Neuronal stem cell (in vitro differentiated cells): ENCODE measurements around the gene SMCO1.

Source experiments
- DNase-seq: peaks from one replicate; pipeline ENCODE4 v3.0.0-alpha.2; 2013; ENCODE audit warnings: low spot score
- H2AFZ ChIP-seq: one replicate; pipeline ENCODE4 v1.6.1; 2013; ENCODE audit warnings: mild to moderate bottlenecking, low read length, inconsistent platforms
- H2AK5ac ChIP-seq: 2 replicates; pipeline ENCODE4 v1.6.1; 2013; ENCODE audit warnings: low read depth, mild to moderate bottlenecking, inconsistent platforms, low read length, moderate library complexity, mixed read lengths
- H2BK120ac ChIP-seq: 2 replicates; pipeline ENCODE4 v1.6.1; 2013; ENCODE audit warnings: low read depth, mild to moderate bottlenecking, inconsistent platforms, low read length, moderate library complexity, mixed read lengths
- H2BK12ac ChIP-seq: one replicate; pipeline ENCODE4 v1.6.1; 2013; ENCODE audit warnings: low read length, inconsistent platforms
- H2BK15ac ChIP-seq: 2 replicates; pipeline ENCODE4 v1.6.1; 2013; ENCODE audit warnings: mild to moderate bottlenecking, low read length, inconsistent platforms, mixed read lengths
- H2BK5ac ChIP-seq: one replicate; pipeline ENCODE4 v1.6.1; 2013; ENCODE audit warnings: inconsistent platforms, mild to moderate bottlenecking, low read length, moderate library complexity
- H3K14ac ChIP-seq: one replicate; pipeline ENCODE4 v1.6.1; 2013; ENCODE audit warnings: low read length, inconsistent platforms
- H3K18ac ChIP-seq: 2 replicates; pipeline ENCODE4 v1.6.1; 2013; ENCODE audit warnings: low read length, inconsistent platforms
- H3K23ac ChIP-seq: 2 replicates; pipeline ENCODE4 v1.6.1; 2013; ENCODE audit warnings: low read depth, mild to moderate bottlenecking, mixed read lengths, low read length, inconsistent platforms; ENCODE audit not compliant: poor library complexity
- H3K27ac ChIP-seq: replicated peaks from 3 replicates; pipeline ENCODE4 v1.5.1; 2013; ENCODE audit warnings: low read length, inconsistent platforms
- H3K27me3 ChIP-seq, 3 experiments: 2 replicates each; pipeline ENCODE4 v1.6.1; 2013; ENCODE audit warnings: low read length in 3 of 3, mild to moderate bottlenecking in 2 of 3, inconsistent platforms in 1 of 3, low read depth in 1 of 3, mixed read lengths in 1 of 3, moderate library complexity in 1 of 3; ENCODE audit not compliant: control insufficient read depth in 3 of 3, insufficient read depth in 3 of 3
- H3K36me3 ChIP-seq, 2 donors: replicated peaks in 1 of 2; 2 replicates each; pipeline ENCODE4 v1.6.1; 2013; ENCODE audit warnings: low read length in 2 of 2; ENCODE audit not compliant: control insufficient read depth in 2 of 2, insufficient read depth in 2 of 2
- H3K4ac ChIP-seq: 2 replicates; pipeline ENCODE4 v1.6.1; 2013; ENCODE audit warnings: inconsistent platforms, mild to moderate bottlenecking, low read length, moderate library complexity
- H3K4me1 ChIP-seq, 2 donors: 1 replicate in 1 of 2; 2 replicates in 1 of 2; pipeline ENCODE4 v1.6.1; 2013; ENCODE audit warnings: low read length in 2 of 2, low read depth in 1 of 2; ENCODE audit not compliant: control insufficient read depth in 2 of 2, insufficient read depth in 1 of 2
- H3K4me2 ChIP-seq: one replicate; pipeline ENCODE4 v1.6.1; 2013; ENCODE audit warnings: mild to moderate bottlenecking, low read length, inconsistent platforms; ENCODE audit not compliant: insufficient read depth, poor library complexity, severe bottlenecking
- H3K4me3 ChIP-seq, 2 donors: 2 replicates each; pipeline ENCODE4 v1.5.1; 2013; ENCODE audit warnings: low read length in 2 of 2, mild to moderate bottlenecking in 2 of 2, inconsistent platforms in 1 of 2, moderate library complexity in 1 of 2
- H3K79me1 ChIP-seq: one replicate; pipeline ENCODE4 v1.6.1; 2013; ENCODE audit warnings: low read depth, mild to moderate bottlenecking, inconsistent platforms, low read length, moderate library complexity
- H3K9ac ChIP-seq: one replicate; pipeline ENCODE4 v1.6.1; 2013; ENCODE audit warnings: mild to moderate bottlenecking, low read depth, low read length, inconsistent platforms; ENCODE audit not compliant: poor library complexity
- H3K9me3 ChIP-seq, 2 donors: replicated peaks in 1 of 2; 2 replicates each; pipeline versions ENCODE3 to v1.6.1; 2013; ENCODE audit warnings: low read length in 2 of 2, mild to moderate bottlenecking in 2 of 2, inconsistent platforms in 1 of 2, low read depth in 1 of 2, mixed read lengths in 1 of 2, moderate library complexity in 1 of 2; ENCODE audit not compliant: control insufficient read depth in 2 of 2, insufficient read depth in 1 of 2
- H4K8ac ChIP-seq: one replicate; pipeline ENCODE4 v1.6.1; 2013; ENCODE audit warnings: low read depth, mild to moderate bottlenecking, inconsistent platforms, low read length, moderate library complexity
- H4K91ac ChIP-seq: one replicate; pipeline ENCODE4 v1.6.1; 2013; ENCODE audit warnings: low read length, low read depth, mild to moderate bottlenecking, inconsistent platforms; ENCODE audit not compliant: poor library complexity
- WGBS, 2 donors: extraction: QIAGEN DNeasy Blood & Tissue Kit; methylation state at CpG; one replicate each; pipeline ENCODE4 v1.1.7; 2013; ENCODE audit warnings: missing lambda C conversion rate in 2 of 2, mixed read lengths in 1 of 2; ENCODE audit not compliant: insufficient read length in 2 of 2, insufficient replicate concordance in 1 of 2; ENCODE audit errors: extremely low coverage in 2 of 2; 5-methylcytosine and 5-hydroxymethylcytosine counted together

SMCO1 gene

DNA sequence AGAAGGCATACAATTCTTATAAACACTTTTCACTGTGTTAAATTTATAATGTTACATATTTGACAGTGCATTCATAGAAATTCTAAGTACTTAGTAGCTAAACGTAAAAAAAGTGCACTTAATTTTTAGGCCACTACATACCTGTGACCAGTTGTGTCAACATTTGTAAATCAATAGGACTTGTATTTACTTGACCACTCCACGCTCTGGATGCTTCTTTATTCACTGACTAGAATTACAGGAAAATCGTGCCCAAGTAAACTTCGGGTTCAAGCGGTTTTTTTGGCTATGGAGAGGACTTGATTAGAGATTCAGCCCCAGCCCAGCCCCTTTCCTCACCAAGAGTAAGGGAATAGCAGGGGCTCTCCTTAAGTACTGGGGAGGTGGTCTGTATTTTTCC, 31.4 kb upstream of the SMCO1 start:
- no peak overlapping the region for H3K18ac ChIP-seq
- H2AK5ac ChIP-seq, result no peak overlapping the region
- WGBS, 2 donors, result no CpG with 5 or more reads among the region's 5 CpGs
- H3K9me3 ChIP-seq, result peaks cover 3 to 14% of the 10 kb centered on the region in 2 donors
- no peaks in the 10 kb centered on the region for H3K4me1 ChIP-seq
- H3K4me2 ChIP-seq, result no peak overlapping the region
- no peak overlapping the region for H3K4ac ChIP-seq
- no peak overlapping the region for H3K23ac ChIP-seq
- no peak overlapping the region for H2BK15ac ChIP-seq
- no peak overlapping the region for H2BK5ac ChIP-seq
- H2AFZ ChIP-seq, result no peak overlapping the region
- H3K27me3 ChIP-seq, result no peaks in the 10 kb centered on the region
- no peak overlapping the region for H4K8ac ChIP-seq
- DNase-seq, result no peak
- H2BK120ac ChIP-seq, result no peak overlapping the region
- no peak overlapping the region for H2BK12ac ChIP-seq
- no peak overlapping the region for H3K14ac ChIP-seq
- no peak overlapping the region for H4K91ac ChIP-seq
- no peaks in the 10 kb centered on the region for H3K79me1 ChIP-seq
- H3K4me3 ChIP-seq, result no peak overlapping the region
- H3K9ac ChIP-seq, result no peak overlapping the region
- no peak overlapping the region for H3K27ac ChIP-seq
- no peaks in the 10 kb centered on the region for H3K36me3 ChIP-seq

DNA sequence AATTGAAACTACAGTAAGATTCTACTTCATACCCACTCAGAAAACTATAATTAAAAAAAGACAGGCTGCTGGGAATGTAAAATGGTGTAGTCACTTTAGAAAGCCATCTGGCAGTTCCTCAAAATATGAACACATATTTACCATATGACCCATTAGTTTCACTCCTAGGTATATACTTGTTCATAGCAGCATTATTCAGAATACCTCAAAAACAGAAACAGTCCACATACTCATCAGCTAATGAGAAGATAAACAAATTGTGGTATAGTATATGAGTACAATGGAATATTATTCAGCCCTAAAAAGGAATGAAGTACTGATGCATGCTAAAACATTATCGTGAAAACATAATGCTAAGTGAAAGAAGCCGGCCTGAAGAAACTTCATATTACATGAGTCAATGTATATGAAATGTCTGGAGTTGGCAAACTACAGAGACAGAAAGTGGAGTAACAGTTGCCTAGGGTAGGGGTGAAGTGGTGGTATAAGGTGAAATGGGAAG, 29.4 kb upstream of the SMCO1 start:
- Histone ChIP-seq H3K27ac (no peak overlapping the region), H2BK12ac (no peak overlapping the region), H3K4me2 (no peak overlapping the region), H4K8ac (no peak overlapping the region), H3K9me3 (peaks cover 2 to 7% of the 10 kb centered on the region in 2 donors), H2BK120ac (no peak overlapping the region), H3K79me1 (no peaks in the 10 kb centered on the region), H3K4me3 (no peak overlapping the region), H4K91ac (no peak overlapping the region), H2BK5ac (no peak overlapping the region), H3K4ac (no peak overlapping the region), H3K9ac (no peak overlapping the region), H3K4me1 (no peaks in the 10 kb centered on the region), H2BK15ac (no peak overlapping the region), H3K18ac (no peak overlapping the region), H3K36me3 (no peaks in the 10 kb centered on the region), H2AK5ac (no peak overlapping the region), H3K23ac (no peak overlapping the region), H3K27me3 (no peaks in the 10 kb centered on the region), H3K14ac (no peak overlapping the region), H2AFZ (no peak overlapping the region)
- no peak for DNase-seq
- WGBS, 2 donors, result no CpG with 5 or more reads among the region's 2 CpGs

DNA sequence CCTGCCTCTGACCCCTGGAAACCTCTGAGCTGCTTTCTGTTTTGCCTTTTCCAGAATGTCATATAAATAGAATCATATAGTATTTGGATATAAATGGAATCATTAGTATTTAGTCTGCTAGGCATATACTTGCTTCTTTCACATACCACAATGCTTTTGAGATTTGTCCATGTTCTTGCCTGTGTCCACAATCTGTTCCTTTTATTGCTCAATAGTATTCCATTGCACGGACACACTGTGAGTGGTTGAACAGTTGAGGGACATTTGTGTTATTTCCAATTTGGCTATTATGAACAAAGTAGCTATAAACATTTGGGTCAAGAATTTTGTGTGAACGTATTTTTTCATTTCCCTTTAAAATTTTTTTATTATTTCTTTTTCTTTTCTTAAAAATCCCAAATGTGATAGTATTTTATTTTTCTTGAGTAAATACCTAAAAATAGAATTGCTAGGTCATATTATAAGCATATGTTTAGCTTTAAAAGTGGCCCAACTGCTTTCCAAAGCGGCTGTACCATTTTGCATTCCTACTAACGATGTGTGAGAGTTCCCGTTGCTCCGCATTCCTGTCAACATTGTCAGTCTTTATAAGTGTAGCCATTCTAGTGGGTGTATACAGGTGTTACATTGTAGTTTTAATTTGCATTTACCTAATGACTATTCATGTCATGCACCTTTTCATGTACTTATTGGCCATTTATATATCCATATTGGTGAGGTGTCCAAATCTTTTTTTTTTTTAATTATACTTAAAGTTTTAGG, 26.7 kb upstream of the SMCO1 start:
- H2BK120ac ChIP-seq, result no peak overlapping the region
- H3K27ac ChIP-seq, result no peak overlapping the region
- H2BK5ac ChIP-seq, result no peak overlapping the region
- no peak overlapping the region for H4K91ac ChIP-seq
- H3K36me3 ChIP-seq, result no peaks in the 10 kb centered on the region
- DNase-seq, result no peak
- no peak overlapping the region for H2AK5ac ChIP-seq
- peaks cover 0 to 2% of the 10 kb centered on the region in 2 donors for H3K9me3 ChIP-seq
- no peak overlapping the region for H3K18ac ChIP-seq
- no peak overlapping the region for H3K23ac ChIP-seq
- no peak overlapping the region for H2BK12ac ChIP-seq
- no peak overlapping the region for H3K4ac ChIP-seq
- H3K27me3 ChIP-seq, result no peaks in the 10 kb centered on the region
- no peak overlapping the region for H3K14ac ChIP-seq
- H2BK15ac ChIP-seq, result no peak overlapping the region
- no peak overlapping the region for H3K4me2 ChIP-seq
- H4K8ac ChIP-seq, result no peak overlapping the region
- no peaks in the 10 kb centered on the region for H3K4me1 ChIP-seq
- no CpG with 5 or more reads among the region's 6 CpGs for WGBS, 2 donors
- no peak overlapping the region for H3K9ac ChIP-seq
- H2AFZ ChIP-seq, result no peak overlapping the region
- H3K79me1 ChIP-seq, result no peaks in the 10 kb centered on the region
- no peak overlapping the region for H3K4me3 ChIP-seq

DNA sequence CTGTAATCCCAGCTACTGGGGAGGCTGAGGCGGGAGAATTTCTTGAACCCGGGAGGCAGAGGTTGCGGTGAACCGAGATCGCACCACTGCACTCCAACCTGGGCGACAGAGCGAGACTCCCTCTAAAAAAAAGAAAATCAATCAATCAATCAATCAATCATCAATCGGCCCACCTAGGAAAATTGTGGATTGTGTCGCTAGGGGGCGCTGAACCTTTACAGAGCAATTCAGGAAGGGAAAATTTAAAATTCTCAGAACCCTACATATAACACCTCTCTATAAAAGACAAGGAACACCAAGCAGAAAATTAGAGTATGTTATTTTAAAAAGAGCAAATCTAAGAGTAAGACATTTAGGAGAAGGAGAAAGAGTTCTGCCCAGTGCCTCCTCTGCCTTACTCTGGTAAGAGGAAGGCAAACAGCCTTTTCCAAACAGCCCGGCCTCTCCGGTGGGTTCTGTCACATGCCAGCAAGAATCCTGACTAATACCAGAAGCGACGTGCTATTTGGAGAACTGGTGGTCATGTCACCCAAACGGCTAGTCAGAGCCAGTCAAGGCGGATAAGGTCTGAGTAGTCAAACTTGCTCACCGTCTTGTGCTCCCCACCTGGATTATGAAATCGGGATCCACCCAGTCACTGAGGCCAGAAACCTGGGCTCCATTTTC, 22.3 kb upstream of the SMCO1 start:
- peaks cover 0 to 2% of the 10 kb centered on the region in 2 donors for H3K9me3 ChIP-seq
- no peak overlapping the region for H3K4me3 ChIP-seq
- no peak overlapping the region for H3K23ac ChIP-seq
- H2AK5ac ChIP-seq, result no peak overlapping the region
- H3K9ac ChIP-seq, result no peak overlapping the region
- peak; percentile 60 for DNase-seq
- no peak overlapping the region for H3K14ac ChIP-seq
- no peak overlapping the region for H4K91ac ChIP-seq
- H3K4me2 ChIP-seq, result no peak overlapping the region
- no peaks in the 10 kb centered on the region for H3K27me3 ChIP-seq
- no peak overlapping the region for H2BK120ac ChIP-seq
- H3K79me1 ChIP-seq, result no peaks in the 10 kb centered on the region
- H2BK12ac ChIP-seq, result no peak overlapping the region
- H2AFZ ChIP-seq, result no peak overlapping the region
- H3K36me3 ChIP-seq, result no peaks in the 10 kb centered on the region
- no CpG with 5 or more reads among the region's 18 CpGs for WGBS, 2 donors
- H3K4me1 ChIP-seq, result no peaks in the 10 kb centered on the region
- no peak overlapping the region for H2BK5ac ChIP-seq
- H3K27ac ChIP-seq, result no peak overlapping the region
- no peak overlapping the region for H2BK15ac ChIP-seq
- no peak overlapping the region for H4K8ac ChIP-seq
- H3K18ac ChIP-seq, result no peak overlapping the region
- H3K4ac ChIP-seq, result no peak overlapping the region
